PC-3 (cell line): ENCODE data around the gene SGTB. TPM values are rescaled to one million over a fixed set of nuclear protein-coding genes. Genes with fewer than 3 reads are reported as not detected.

Experiments
- ATAC-seq: fragments of 200-7000 bp; cut with Tn5 transposase; 2 replicates; pipeline ENCODE4 v1.9.1; 2020; ENCODE audit warnings: mild to moderate bottlenecking, moderate library complexity
- BruUV-seq: library from RNA; stranded (reverse); fragments of 400-500 nt; replicated peaks from 2 replicates; lab custom pipeline; 2021; lab: Mats Ljungman, UMichigan
- CTCF ChIA-PET: fragments of 300-600 bp; sonication (Branson Sonifier 250); formaldehyde crosslinking; loops from one replicate; lab custom pipeline; 2022; ENCODE audit warnings: antibody characterized with exemption; lab: Charles Lee
- POLR2A ChIA-PET: fragments of 300-600 bp; sonication (Branson Sonifier 250); formaldehyde crosslinking; loops from one replicate; lab custom pipeline; 2022; ENCODE audit warnings: antibody characterized with exemption; ENCODE audit not compliant: unreplicated experiment; lab: Charles Lee
- DNase-seq: peaks from one replicate; pipeline ENCODE4 v3.0.0-alpha.2; 2015
- H2AFZ ChIP-seq: fragments of 300-600 bp; sonication (generic); 2 replicates; pipeline ENCODE4 v1.6.0; 2016; ENCODE audit warnings: antibody characterized with exemption, low read length
- H3F3A ChIP-seq: fragments of 300-600 bp; sonication (generic); one replicate; pipeline ENCODE4 v1.6.0; 2017; ENCODE audit warnings: antibody characterized with exemption, low read length, control low read depth, mild to moderate bottlenecking; ENCODE audit not compliant: unreplicated experiment
- H3K27ac ChIP-seq: fragments of 300-600 bp; sonication (generic); 2 replicates; pipeline ENCODE4 v1.5.1; 2016; ENCODE audit warnings: mild to moderate bottlenecking, low read length
- H3K27me3 ChIP-seq: fragments of 300-600 bp; sonication (generic); 2 replicates; pipeline ENCODE4 v1.6.1; 2016; ENCODE audit warnings: low read length, mixed read lengths
- H3K36me3 ChIP-seq: fragments of 300-600 bp; sonication (generic); 2 replicates; pipeline ENCODE4 v1.6.1; 2016; ENCODE audit warnings: low read depth, mixed run types, low read length, mixed read lengths
- H3K4me1 ChIP-seq: fragments of 300-600 bp; sonication (generic); 2 replicates; pipeline ENCODE4 v1.5.1; 2016; ENCODE audit warnings: low read length; ENCODE audit not compliant: insufficient read depth
- H3K4me2 ChIP-seq: fragments of 300-600 bp; sonication (generic); 2 replicates; pipeline ENCODE4 v1.6.0; 2016; ENCODE audit warnings: low read length
- H3K4me3 ChIP-seq: fragments of 300-600 bp; sonication (generic); 2 replicates; pipeline ENCODE4 v1.5.1; 2016; ENCODE audit warnings: mild to moderate bottlenecking, low read length, mixed read lengths
- H3K79me2 ChIP-seq: fragments of 300-600 bp; sonication (generic); 2 replicates; pipeline ENCODE4 v1.6.1; 2017; ENCODE audit warnings: low read length, mixed read lengths
- H3K9ac ChIP-seq: fragments of 300-600 bp; sonication (generic); 2 replicates; pipeline ENCODE4 v1.6.0; 2016; ENCODE audit warnings: mild to moderate bottlenecking, low read length
- H3K9me2 ChIP-seq: fragments of 300-600 bp; sonication (generic); replicated peaks from 2 replicates; pipeline ENCODE4 v1.6.1; 2016; ENCODE audit warnings: mixed run types, low read length, mixed read lengths
- H3K9me3 ChIP-seq: fragments of 300-600 bp; sonication (generic); 2 replicates; pipeline ENCODE4 v1.6.1; 2016; ENCODE audit warnings: low read length, mixed read lengths
- H4K20me1 ChIP-seq: fragments of 300-600 bp; sonication (generic); 2 replicates; pipeline ENCODE4 v1.6.1; 2016; ENCODE audit warnings: low read length, mixed read lengths
- CTCF ChIP-seq: fragments of 300-600 bp; sonication (generic); conservative IDR thresholded peaks from 2 replicates; pipeline ENCODE4 v1.5.1; 2017; ENCODE audit warnings: antibody characterized with exemption, low read depth, mild to moderate bottlenecking, low read length
- EZH2 ChIP-seq: fragments of 300-600 bp; sonication (generic); IDR thresholded peaks from one replicate; pipeline ENCODE4 v1.6.1; 2017; ENCODE audit warnings: antibody characterized with exemption, mild to moderate bottlenecking, low read length; ENCODE audit not compliant: unreplicated experiment
- EZH2phosphoT487 ChIP-seq: fragments of 300-600 bp; sonication (generic); IDR thresholded peaks from 2 replicates; pipeline ENCODE4 v1.6.1; 2018; ENCODE audit warnings: mild to moderate bottlenecking, antibody characterized with exemption, low read length, borderline replicate concordance
- intact Hi-C: fragments of 100-400 bp; cut with micrococcal nuclease; formaldehyde crosslinking; loops from 2 replicates; pipeline ENCODE4 v1.9.0; 2023
- total RNA-seq: library from RNA; depleted of rRNA; stranded (reverse); fragments of >200 nt; gene quantifications from 2 replicates; pipeline ENCODE4 v1.2.3, GENCODE V29; 2014

Gene SGTB
- total RNA-seq, 1 experiment from 2014 or later = 1.1 TPM

- Histone ChIP-seq H2AFZ (no peak overlapping the region), H3K9me3 (no peaks in the 10 kb centered on the region), H3K4me3 (no peak overlapping the region), H3K9me2 (no peaks in the 10 kb centered on the region), H3K4me2 (no peak overlapping the region), H3K27ac (no peak overlapping the region), H3K9ac (no peak overlapping the region), H3K27me3 (no peaks in the 10 kb centered on the region), H3K79me2 (no peaks in the 10 kb centered on the region), H3K4me1 (peaks cover 23% of the 10 kb centered on the region), H3K36me3 (no peaks in the 10 kb centered on the region), H4K20me1 (no peaks in the 10 kb centered on the region), H3F3A (no peaks in the 10 kb centered on the region)
- POLR2A ChIA-PET = no interaction called here
- CTCF ChIA-PET = no interaction called here
- no peak for ATAC-seq
- intact Hi-C loops = loop anchor here (10.0 kb wide), 1 partner anchor 378 kb away; the partner anchor contains the start of gene SREK1
- no peak for TF ChIP-seq EZH2phosphoT487
- no peak for TF ChIP-seq EZH2
- no peak for TF ChIP-seq CTCF
- no peak for DNase-seq
- BruUV-seq = no TSS peak
These were observed 44.9 kb upstream of the SGTB start for GRCh38 chr5:65766781-65767180.

- H3K4me1 ChIP-seq = peaks cover 23% of the 10 kb centered on the region
- TF ChIP-seq EZH2 (no peak), EZH2phosphoT487 (no peak), CTCF (no peak)
- no TSS peak for BruUV-seq
- ChIA-PET POLR2A (no interaction called here), CTCF (no interaction called here)
- no peak overlapping the region for H2AFZ ChIP-seq
- no peak overlapping the region for H3K27ac ChIP-seq
- H3K27me3 ChIP-seq = no peaks in the 10 kb centered on the region
- H3F3A ChIP-seq = no peaks in the 10 kb centered on the region
- H4K20me1 ChIP-seq = no peaks in the 10 kb centered on the region
- no peak overlapping the region for H3K4me3 ChIP-seq
- ATAC-seq = no peak
- intact Hi-C loops = loop anchor here (10.0 kb wide), 1 partner anchor 379 kb away; the partner anchor contains the start of gene SREK1
- no peaks in the 10 kb centered on the region for H3K36me3 ChIP-seq
- no peak for DNase-seq
- H3K9ac ChIP-seq = no peak overlapping the region
- no peak overlapping the region for H3K4me2 ChIP-seq
- H3K9me2 ChIP-seq = no peaks in the 10 kb centered on the region
- H3K79me2 ChIP-seq = no peaks in the 10 kb centered on the region
- no peaks in the 10 kb centered on the region for H3K9me3 ChIP-seq
These were observed 44.3 kb upstream of the SGTB start for GRCh38 chr5:65766175-65766574.

GRCh38 chr5:65765582-65765981 lies 43.7 kb upstream of the SGTB start:
- Histone ChIP-seq H3K9me3 (no peaks in the 10 kb centered on the region), H3K4me3 (no peak overlapping the region), H3K9ac (no peak overlapping the region), H3K79me2 (no peaks in the 10 kb centered on the region), H2AFZ (no peak overlapping the region), H3K4me1 (peaks cover 22% of the 10 kb centered on the region), H3K4me2 (no peak overlapping the region), H3F3A (no peaks in the 10 kb centered on the region), H3K9me2 (no peaks in the 10 kb centered on the region), H3K36me3 (no peaks in the 10 kb centered on the region), H3K27me3 (no peaks in the 10 kb centered on the region), H4K20me1 (no peaks in the 10 kb centered on the region), H3K27ac (no peak overlapping the region)
- POLR2A ChIA-PET = no interaction called here
- DNase-seq (no peak), ATAC-seq (no peak)
- intact Hi-C loops = loop anchor here (10.0 kb wide), 1 partner anchor 379 kb away; the partner anchor contains the start of gene SREK1
- CTCF ChIA-PET = no interaction called here
- no TSS peak for BruUV-seq
- TF ChIP-seq EZH2 (no peak), CTCF (no peak), EZH2phosphoT487 (no peak)
